ENCODE measurements around the gene NXF3.
"Not testable (repeated sequence)": the region's sequence is repeated elsewhere in the genome, so short reads cannot be mapped to it uniquely, and the experiment has no call there.

NXF3 gene

GRCh38 chrX:103051260-103051789 lies 41.6 kb downstream of the NXF3 start:
- no peak overlapping the region for H3K4me2 ChIP-seq (ENCODE audit: low read depth, low read length, poor library complexity, severe bottlenecking)
- no peaks in the 10 kb centered on the region for H3K9me2 ChIP-seq (replicated peaks; ENCODE audit: insufficient read depth, low read length)
- H2AFZ ChIP-seq (ENCODE audit: low read depth, low read length, severe bottlenecking): no peak overlapping the region
- no peak overlapping the region for H3K27ac ChIP-seq (ENCODE audit: low read depth, low read length)
- no peak overlapping the region for H3K9ac ChIP-seq (ENCODE audit: low read length)
- H3K27me3 ChIP-seq (ENCODE audit: low read length): no peaks in the 10 kb centered on the region
- H3K9me3 ChIP-seq (ENCODE audit: insufficient read depth, low read length): no peaks in the 10 kb centered on the region
- no peak overlapping the region for H3K4me3 ChIP-seq (ENCODE audit: insufficient read depth, low read length, poor library complexity, severe bottlenecking)
- H3F3A ChIP-seq (ENCODE audit: insufficient read depth): no peaks in the 10 kb centered on the region
- H3K36me3 ChIP-seq (ENCODE audit: low read length): no peaks in the 10 kb centered on the region
- no peaks in the 10 kb centered on the region for H4K20me1 ChIP-seq (ENCODE audit: low read depth, low read length)
- TF ChIP-seq EZH2phosphoT487 (conservative IDR thresholded peaks at IDR 0.05; ENCODE audit: low read length): no peak
- TF ChIP-seq CTCF (IDR thresholded peaks at IDR 0.05; ENCODE audit: insufficient read depth, low read length, poor library complexity, severe bottlenecking): no peak
- no peaks in the 10 kb centered on the region for H3K79me2 ChIP-seq (ENCODE audit: insufficient read depth, low read length)

- not testable (repeated sequence) for H3K9ac ChIP-seq (ENCODE audit: low read length); H3K79me2 ChIP-seq (ENCODE audit: insufficient read depth, low read length); H3F3A ChIP-seq (ENCODE audit: insufficient read depth); H3K27me3 ChIP-seq (ENCODE audit: low read length); H4K20me1 ChIP-seq (ENCODE audit: low read depth, low read length); H3K36me3 ChIP-seq (ENCODE audit: low read length); H3K9me3 ChIP-seq (ENCODE audit: insufficient read depth, low read length); H3K27ac ChIP-seq (ENCODE audit: low read depth, low read length); H2AFZ ChIP-seq (ENCODE audit: low read depth, low read length, severe bottlenecking); H3K4me3 ChIP-seq (ENCODE audit: insufficient read depth, low read length, poor library complexity, severe bottlenecking); H3K9me2 ChIP-seq (replicated peaks; ENCODE audit: insufficient read depth, low read length); H3K4me2 ChIP-seq (ENCODE audit: low read depth, low read length, poor library complexity, severe bottlenecking)
Measured at GRCh38 chrX:103033371-103033770, 59.6 kb downstream of the NXF3 start.
